NCI-H1417 treated with DMSO at 0.1 percent for 48 hours (cell line): ENCODE data around the gene UBIAD1.
"Not testable (repeated sequence)": the region's sequence is repeated elsewhere in the genome, so short reads cannot be mapped to it uniquely, and the experiment has no call there.

Source experiments
- DNase-seq: peaks from one replicate; lab custom pipeline; 2025; lab: John Stamatoyannopoulos, UW

Gene UBIAD1

DNA sequence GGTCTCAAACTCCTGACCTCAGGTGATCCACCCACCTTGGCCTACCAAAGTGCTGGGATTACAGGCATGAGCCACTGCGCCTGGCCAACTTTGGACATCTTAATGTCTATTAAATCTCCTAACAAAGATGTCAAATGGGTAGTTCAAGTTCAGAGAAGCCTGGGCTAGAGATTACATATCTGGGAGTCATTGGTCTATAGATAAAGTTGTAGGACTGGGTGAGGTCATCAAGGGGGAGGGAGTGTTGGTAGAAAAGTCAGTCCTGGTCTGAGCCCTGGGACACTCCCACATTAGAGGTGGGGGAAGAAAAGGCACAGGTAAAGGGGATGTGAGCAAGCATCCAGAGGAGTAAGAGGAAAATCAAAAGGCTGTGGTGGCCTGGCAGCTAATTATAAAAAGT, 6.6 kb downstream of the UBIAD1 start:
- DNase-seq: no peak

DNA sequence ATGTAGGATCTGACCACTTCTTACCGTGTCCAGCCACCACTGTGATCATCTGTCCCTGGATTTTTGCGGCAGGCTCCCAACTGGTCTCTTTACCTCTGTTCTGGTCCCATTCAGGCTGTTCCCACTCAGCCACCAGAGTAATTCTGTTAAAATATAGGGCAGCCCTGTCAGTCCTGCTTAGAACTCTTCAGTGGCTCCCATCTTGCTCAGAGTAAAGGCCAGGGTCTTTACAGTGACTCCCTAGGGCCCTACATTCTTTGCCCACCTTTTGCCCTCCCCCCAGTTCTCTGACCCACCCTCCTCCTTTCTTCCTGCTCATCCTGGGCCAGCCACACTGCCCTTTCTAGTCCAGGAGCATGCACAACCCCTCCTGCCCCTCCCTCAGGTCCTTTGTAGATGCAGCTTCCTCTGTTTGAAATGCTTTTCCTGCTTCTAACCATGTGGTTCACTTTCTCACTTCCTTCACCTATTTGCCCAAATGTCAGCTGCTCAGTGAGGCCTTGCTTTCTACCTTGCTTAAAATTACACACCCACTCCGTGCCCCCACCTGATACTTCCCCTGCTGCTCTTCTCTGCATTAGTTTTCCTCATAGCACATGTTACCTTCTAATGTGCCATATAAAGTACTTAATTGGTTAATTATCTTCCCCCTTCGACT, 7.8 kb downstream of the UBIAD1 start:
- DNase-seq: no peak

DNA sequence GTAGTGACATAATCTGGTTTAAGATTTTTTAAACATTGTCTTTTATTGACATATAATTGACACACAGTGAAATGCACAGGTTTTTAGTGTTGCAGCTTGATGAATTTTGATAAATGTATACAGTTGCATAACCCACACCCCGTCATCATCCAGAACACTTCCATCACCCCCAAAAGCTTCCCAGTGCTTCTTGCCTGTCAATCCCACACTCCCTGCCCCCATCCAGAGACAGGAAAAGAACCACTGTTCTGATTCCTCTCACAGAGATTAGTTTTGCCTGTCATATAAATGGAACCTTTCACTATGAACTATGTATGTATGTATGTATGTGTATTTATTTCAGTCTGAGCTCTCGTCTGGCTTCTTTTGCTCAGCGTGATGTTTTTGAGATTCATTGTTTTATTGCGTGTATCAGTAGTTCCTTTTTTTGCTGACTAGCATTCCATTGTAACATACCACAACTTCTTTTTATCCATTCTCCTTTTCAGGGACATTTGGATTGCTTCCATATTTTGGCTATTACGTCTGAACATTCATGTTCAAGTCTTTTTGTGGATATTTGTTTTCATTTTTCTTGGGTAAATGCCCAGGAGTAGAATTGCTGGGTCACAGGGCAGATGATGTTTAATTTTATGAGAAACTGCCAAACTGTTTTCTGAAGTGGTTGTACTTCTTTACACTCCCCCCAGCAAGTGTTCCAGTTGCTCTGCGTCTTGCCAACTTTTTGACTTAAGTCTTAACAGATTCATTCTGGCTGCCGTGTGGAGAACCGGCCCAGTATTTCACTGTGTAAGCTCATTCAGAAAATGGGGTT, 8.7 kb downstream of the UBIAD1 start:
- DNase-seq: no peak

DNA sequence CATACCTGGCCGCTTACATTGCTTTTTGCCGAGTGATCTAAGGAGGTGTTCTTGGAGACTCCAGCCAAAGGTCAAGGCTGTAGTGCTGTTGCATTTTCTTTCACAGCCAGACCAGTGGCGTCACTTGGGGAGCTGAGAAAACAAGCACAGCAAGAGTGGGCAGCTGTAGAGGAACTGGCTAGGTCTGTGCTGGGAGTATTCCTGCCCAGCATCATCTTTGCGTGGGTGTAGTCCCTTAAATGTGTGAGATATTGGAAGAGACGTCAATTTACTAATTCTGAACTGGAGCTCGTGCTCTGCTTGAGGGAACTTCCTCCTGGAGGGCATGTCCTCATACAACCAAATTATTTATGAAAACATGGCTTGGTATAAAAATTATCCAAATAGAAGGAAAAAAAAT, 10.2 kb downstream of the UBIAD1 start:
- DNase-seq: no peak

DNA sequence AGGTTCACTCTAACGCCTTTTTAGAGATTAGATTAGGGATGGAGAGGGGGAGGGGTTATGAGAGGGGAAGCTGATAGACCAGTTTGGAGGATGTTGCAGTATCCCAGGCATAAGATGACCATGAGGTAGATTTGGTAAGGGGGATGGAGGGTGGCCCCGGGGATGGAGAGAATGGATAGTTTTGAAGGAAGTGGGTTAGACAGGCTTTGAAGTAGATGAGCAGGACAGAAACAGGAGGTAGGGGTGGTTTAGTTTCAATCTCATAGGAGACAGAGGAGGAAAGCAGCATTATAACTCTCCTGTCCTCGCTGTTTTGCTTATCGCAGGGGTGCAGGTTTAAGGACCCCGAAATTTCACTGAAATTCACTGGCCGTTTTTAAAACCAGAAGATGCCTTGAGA, 11.8 kb downstream of the UBIAD1 start:
- no peak for DNase-seq

DNA sequence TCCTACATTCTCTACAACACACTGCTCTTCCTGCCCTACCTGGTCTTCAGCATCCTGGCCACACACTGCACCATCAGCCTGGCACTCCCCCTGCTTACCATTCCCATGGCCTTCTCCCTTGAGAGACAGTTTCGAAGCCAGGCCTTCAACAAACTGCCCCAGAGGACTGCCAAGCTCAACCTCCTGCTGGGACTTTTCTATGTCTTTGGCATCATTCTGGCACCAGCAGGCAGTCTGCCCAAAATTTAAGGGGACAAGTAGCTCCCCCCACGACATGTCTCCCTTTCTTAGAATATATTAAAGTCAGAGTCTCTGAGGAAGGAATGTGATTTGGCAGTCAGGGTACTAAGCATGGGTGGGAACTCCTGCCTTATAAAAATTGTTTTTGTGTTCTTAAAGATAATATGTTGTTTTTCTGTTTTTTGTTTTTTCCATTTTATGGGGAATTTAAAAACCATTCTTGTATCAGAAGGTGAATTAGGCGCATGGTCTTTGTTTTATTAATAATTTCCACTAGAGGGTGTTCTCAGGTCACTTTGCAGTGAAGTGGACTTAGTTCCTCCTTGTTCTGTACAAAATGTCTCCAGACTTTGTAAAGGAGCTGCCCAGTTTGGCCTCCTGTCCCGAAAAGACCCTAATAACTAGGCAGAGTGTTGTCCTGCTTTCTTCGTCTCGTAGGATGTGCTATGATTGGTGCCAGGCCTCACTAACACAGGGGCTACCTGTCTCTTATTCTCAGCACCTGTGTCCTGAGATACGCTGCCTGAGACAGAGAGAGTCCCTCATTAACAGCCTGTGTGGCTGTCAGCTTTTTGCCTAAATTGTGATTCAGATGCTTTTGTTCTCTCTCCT, 13.1 kb downstream of the UBIAD1 start:
- no peak for DNase-seq

DNA sequence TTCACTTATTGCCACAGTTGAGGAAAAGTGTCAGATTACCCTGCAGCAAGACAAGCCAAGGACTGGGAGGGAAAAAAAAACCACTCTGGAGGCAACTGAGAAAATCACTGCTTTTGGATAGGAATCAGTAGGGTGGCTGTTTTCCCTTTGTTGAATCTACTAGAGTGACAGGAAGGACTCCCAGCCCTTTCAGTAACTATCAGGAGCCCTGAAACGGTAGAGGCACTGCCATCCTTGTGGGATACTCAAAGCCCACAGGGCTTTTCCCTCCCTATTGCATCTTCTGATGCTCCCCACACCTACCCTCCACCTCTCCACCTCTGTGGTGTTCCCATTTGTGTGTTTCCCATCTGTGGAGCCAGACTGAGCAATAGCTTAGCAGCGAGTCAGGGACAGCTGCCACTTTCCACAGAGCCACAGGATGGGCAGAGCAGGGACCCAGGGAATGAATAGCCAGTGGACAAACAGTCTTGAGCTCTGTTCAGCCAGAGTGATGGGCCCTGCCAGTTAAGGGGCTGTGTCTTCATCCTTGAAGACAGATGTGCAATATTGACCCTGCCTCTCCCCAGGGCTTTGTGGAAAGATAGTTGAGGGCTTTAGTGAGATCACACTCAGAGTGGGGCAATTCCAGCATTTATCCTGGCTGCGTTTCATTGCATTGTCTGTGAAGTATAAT, 13.9 kb downstream of the UBIAD1 start:
- DNase-seq: no peak

DNA sequence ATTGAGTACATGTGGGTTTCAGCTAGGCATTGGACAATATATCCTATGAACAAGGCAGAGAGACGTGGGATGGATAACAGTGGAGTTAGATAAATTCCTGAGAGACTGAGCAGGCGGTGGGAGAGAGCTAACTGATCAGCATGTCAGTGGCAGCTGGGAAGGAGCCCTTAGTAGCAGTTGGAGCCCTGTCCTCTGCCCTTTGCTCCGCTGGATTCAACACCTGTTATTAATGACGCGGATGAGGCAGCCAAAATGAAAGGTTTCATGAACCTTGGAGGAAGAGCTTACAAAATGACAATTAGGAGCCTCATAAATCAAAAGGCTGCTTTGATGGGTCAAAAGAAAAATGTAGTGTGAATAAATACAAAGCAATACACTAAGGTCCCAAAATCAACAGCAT, 16.1 kb downstream of the UBIAD1 start:
- DNase-seq: peak; percentile 55

DNA sequence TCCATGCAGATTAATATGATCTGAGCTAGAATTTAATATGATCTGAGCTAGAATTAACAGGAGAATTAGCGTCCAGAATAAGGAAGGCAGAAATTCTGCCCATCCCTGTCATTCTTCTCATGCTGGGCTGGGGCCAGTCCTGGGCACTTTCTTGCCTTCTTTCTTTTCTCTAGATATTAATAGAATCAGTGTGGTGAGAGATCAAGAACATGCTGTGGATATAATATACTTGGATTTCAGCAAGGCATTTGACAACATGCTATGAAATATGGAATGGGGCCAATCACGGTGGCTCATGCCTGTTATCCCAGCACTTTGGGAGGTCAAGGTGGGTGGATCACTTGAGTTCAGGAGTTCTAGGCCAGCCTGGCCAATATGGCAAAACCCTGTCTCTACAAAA, 18.1 kb downstream of the UBIAD1 start:
- DNase-seq: no peak

DNA sequence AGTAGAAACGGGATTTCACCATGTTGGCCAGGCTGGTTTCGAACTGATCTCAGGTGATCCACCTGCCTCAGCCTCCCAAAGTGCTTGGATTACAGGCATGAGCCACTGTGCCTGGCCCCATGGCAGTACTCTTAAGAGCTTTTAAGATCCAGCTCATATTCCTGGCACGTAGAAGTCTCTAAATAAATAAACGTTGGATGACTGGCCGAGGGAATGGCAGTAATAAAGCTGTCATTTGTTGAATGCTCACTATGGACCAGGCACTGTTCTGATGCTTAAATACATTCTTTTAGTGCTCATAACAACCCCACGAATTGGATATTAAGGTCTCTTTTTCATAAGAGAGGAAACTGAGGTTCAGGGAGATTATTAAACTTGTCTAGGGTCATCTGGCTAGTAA, 20.9 kb downstream of the UBIAD1 start:
- no peak for DNase-seq

DNA sequence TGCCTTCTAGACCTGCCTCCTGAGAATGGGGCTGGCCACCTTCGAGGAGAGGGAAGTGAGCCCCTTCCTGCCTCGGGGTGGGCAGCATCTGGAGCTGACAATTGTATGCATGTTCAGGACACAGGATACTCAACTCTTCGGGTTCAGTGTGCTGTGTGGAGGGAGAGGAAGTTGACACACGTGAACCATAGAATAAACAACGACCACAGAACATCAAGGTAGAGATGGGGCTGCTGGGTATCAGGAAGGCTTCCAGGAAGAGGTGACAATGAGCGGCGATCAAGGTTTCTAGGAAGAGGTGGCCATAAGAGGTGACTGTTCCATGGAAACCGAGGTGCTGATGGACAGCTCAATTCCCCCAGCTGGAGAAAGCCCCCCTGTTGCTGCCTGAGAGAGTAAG, 22.0 kb downstream of the UBIAD1 start:
- no peak for DNase-seq

DNA sequence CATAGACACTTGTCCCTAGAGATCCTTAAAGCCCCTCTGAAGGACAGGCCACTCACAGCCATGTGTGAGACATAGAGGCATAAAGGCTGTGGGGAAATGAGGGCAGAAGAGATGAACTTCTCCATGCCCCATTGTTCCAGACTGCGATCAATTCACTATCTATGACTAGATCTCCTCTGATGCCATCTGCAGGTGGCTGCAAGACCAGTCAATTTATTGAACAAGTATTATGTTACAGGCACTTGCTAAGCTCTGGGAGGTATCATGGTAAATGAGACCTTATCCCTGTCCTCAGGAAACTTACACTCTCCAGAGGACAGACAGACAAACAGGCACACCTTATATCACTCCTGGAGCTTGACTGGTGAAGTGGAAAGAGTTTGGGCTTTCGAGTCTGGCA, 22.9 kb downstream of the UBIAD1 start:
- DNase-seq: no peak

DNA sequence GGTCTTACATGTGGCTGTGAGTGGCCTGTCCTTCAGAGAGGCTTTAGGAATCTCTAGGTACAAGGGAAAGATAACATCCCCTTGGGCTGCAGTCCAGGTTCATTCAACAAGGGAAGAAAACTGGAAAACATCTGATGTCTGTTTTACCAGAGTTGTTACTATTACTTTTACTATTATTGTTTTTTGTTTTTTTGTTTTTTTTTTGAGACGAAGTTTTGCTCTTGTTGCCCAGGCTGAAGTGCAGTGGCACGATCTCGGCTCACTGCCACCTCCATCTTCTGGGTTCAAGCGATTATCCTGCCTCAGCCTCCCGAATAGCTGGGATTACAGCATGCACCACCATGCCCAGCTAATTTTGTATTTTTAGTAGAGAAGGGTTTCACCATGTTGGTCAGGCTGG, 24.8 kb downstream of the UBIAD1 start:
- DNase-seq: not testable (repeated sequence)

DNA sequence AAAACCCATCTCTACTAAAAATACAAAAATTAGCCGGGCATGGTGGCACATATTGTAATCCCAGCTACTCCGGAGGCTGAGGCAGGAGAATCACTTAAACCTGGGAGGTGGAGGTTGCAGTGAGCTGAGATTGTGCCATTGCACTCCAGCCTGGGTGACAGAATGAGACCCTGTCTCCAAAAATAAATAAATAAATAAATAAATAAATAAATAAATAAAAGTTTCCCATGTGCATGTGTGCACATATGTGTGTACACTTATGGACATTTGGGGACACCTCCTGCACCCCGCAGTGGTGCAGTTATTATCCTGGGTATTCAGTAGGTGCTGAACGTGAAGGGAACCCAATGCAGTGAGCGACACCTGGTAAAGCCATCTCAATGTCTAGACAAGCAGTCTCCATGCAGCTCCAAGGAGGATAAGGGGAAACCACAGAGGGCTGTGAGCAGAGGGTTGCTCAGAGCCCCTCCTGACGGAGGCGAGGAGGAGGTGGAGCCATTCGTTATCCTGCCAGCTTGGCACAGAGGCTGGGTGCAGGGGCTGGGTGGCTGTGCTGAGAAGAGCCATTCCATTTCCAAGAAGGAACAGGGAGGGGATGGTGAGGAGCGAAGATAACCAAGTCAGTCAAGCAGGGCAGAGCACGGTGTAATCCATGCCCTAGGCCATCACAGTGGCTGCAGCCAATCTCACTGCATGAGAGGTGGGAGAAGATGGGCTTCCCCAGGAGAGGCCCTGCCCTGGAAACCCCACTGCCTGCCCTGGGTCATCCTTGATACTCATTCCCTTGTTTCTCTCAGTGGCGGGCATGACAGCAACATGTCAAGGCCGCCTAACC, 25.6 kb downstream of the UBIAD1 start:
- DNase-seq: no peak

DNA sequence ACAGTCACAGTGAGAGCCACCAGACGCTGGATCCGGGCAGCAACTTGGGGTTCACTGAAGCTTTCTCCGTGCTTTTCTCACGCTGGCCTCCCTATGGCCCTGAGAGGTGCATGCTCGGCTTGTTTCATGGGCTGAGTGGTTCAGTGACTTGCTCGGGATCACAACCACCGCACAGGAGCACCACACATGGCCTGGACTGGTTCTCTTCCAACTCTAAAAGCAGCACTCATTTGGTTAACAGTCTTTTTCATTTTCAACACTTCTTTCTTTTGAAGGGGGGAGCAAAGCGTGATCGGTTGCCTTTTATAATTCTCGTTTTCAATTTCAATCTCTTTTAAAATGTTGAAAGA, 26.2 kb downstream of the UBIAD1 start:
- no peak for DNase-seq

DNA sequence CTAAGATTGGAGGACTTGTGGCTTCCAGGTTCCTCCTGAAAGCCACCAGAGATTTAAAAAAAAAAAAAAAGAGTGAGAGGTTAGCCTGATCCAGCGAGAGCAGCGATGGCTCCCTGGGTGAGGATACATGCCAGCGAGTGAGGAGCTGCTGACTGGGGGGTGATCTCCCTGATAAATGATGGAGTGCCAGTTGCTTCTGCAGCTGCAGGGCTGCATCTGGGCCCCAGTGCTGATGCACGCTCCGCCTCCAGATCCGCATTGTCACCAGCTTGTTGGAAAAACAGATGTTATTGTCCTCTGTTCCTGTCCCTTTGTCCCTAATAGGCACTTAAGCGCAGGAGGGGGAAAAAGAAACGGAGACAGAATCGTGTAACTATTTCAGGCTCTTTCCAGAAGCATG, 28.6 kb downstream of the UBIAD1 start:
- no peak for DNase-seq

DNA sequence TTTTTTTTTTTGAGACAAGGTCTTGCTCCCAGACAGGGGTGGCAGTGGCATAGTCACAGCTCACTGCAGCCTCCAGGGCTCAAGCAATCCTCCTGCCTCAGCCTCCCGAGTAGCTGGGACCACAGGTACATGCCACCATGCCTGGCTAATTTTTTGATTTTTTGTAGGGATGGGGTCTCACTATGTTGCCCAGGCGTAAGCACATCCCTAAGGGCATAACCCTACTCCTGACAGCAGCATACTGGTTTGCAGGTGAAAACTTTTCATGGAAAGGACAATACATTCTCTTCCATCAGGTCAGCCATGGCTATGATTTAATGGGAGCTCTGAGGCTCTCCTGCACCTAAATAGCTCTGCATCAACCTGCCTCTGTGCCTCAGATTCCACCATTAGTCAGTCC, 29.4 kb downstream of the UBIAD1 start:
- no peak for DNase-seq

DNA sequence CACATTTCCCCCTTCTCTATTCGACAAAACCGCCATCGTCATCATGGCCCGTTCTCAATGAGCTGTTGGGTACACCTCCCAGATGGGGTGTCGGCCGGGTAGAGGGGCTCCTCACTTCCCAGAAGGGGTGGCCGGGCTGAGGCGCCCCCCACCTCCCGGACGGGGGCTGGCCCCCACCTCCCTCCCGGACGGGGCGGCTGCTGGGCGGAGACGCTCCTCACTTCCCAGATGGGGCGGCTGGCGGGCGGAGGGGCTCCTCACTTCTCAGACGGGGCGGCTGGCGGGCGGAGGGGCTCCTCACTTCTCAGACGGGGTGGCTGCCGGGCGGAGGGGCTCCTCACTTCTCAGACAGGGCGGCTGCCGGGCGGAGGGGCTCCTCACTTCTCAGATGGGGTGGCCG, 32.5 kb downstream of the UBIAD1 start:
- DNase-seq: not testable (repeated sequence)

DNA sequence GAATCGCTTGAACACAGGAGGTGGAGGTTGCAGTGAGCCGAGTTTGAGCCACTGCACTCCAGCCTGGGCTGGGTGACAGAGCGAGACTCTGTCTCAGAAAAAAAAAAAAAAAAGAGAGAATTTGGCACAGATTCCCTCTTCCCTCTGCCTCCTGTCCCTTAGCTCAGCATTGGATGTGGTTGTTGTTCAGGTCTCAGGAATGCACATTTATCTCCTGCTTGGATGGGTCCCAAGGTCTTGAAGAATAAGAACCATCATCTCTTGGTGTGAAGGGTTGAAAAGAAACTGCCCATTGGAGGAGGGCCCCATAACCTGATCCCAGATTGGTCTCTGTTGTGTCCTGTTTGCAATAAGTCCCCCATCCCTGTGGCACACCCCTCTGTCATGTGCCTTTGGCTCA, 34.9 kb downstream of the UBIAD1 start:
- DNase-seq: no peak

DNA sequence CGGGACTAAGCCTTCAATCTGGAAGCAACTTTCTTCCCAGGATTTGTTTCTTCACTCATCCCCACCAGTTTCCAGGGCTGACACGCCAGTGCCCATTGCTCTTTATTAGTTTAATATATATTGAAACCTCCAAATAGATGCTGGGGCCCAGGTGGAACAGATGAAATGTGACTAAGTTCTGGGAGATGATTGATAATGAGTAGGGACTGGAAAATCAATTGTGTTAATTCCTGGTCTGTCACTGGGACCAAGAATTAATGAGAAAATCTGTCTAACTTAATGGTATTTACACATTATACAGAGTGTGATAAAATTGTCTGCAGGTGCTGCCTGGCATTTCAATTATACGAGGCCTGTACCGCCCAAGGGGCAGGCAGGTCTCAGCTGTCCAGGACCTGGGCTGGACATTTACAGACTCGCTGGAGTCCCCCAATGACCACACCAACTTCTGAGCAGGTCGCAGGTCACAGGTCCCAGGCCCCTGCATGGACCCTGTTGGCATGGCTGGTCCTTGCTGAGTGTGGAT, 35.8 kb downstream of the UBIAD1 start:
- DNase-seq: peak; percentile 57

DNA sequence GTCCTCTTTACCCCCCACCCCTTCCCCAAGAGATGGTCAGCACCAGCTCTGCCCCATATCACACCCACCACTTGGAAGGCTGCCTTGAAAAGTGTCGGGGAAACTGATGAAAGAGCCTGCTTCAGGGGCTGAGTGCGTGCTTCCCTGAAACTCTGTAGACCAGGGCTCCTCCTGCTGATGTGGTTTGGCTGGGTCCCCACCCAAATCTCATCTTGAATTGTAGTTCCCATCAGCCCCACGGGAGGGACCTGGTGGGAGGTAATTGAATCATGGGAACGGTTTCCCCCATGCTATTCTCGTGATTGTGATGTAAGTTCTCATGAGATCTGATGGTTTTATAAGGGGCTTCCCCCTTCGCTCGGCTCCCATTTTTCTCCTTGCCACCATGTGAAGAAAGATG, 36.4 kb downstream of the UBIAD1 start:
- no peak for DNase-seq
